ENCODE data around the gene CAMTA1. TPM values are rescaled to one million over a fixed set of nuclear protein-coding genes. Genes with fewer than 3 reads are reported as not detected.

Gene CAMTA1
- total RNA-seq, 1 experiment from 2014 or later = 69.5 TPM

DNA sequence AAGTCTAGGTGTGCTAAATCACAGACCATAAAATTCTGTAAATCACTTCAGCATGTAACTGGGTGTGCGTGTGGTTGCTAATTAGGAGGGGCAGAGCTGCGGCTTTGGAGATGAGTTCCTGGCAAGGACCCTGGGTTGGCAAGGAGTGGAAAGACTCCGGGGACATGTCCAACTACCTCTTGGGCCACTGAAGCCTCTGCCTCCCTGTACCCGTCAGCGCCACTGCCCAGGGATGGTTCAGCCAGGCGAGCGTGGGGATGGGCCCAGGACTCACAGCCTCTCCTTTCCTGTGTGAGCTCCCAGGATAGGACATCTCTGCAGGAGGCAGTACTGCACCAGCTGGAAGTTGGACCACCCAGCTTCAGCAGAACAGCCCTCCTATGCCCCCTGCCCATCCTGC lies 599.4 kb downstream of the CAMTA1 start:
- Histone ChIP-seq H3K27me3 (ENCODE audit: insufficient read depth, low read length) (no peaks in the 10 kb centered on the region), H3K4me2 (ENCODE audit: low read length) (no peak overlapping the region), H3K4me1 (ENCODE audit: control insufficient read depth in 1 of 2, insufficient read depth in 2 of 2, low read length in 2 of 2) (peaks cover 8 to 12% of the 10 kb centered on the region in 2 experiments; a peak in 2 of 4 replicates), H3K9me2 (ENCODE audit: insufficient read depth) (no peaks in the 10 kb centered on the region), H3K36me3 (ENCODE audit: control insufficient read depth in 1 of 2, insufficient read depth in 2 of 2, low read length in 2 of 2) (no peaks in the 10 kb centered on the region), H3K9ac (ENCODE audit: low read length) (no peak overlapping the region), H3K27ac (ENCODE audit: low read depth, low read length) (no peak overlapping the region), H3K4me3 (replicated peaks in 1 of 2; ENCODE audit: low read depth in 1 of 2, low read length in 2 of 2) (no peak overlapping the region), H3K79me2 (ENCODE audit: insufficient read depth, low read length) (no peaks in the 10 kb centered on the region), H2AFZ (ENCODE audit: low read depth, low read length, poor library complexity, severe bottlenecking) (no peak overlapping the region), H4K20me1 (ENCODE audit: insufficient read depth) (no peaks in the 10 kb centered on the region), H3K9me3 (ENCODE audit: control insufficient read depth in 1 of 2, insufficient read depth in 1 of 2, low read depth in 1 of 2, low read length in 2 of 2) (no peaks in the 10 kb centered on the region)
- ATAC-seq = no peak
- TF ChIP-seq RAD21 (IDR thresholded peaks at IDR 0.05; ENCODE audit: low read depth) (no peak), SIN3A (IDR thresholded peaks at IDR 0.05; ENCODE audit: low read depth) (no peak), EZH2phosphoT487 (IDR thresholded peaks at IDR 0.05; ENCODE audit: borderline replicate concordance) (no peak), EGR1 (IDR thresholded peaks at IDR 0.05; ENCODE audit: low read depth) (no peak), SP1 (IDR thresholded peaks at IDR 0.05; ENCODE audit: low read depth) (no peak), JUND (IDR thresholded peaks at IDR 0.05) (no peak), CEBPB (IDR thresholded peaks at IDR 0.05; ENCODE audit: low read depth) (no peak), ZNF274 (IDR thresholded peaks at IDR 0.05; ENCODE audit: low read depth, low read length) (no peak), ZFX (IDR thresholded peaks at IDR 0.05) (no peak), YY1 (IDR thresholded peaks at IDR 0.05; ENCODE audit: extremely low read depth, insufficient replicate concordance, low read depth, low read length) (no peak), POLR2AphosphoS5 (IDR thresholded peaks at IDR 0.05; ENCODE audit: low read depth, low read length) (no peak), FOSL1 (IDR thresholded peaks at IDR 0.05; ENCODE audit: low read depth) (no peak), TCF7L2 (IDR thresholded peaks at IDR 0.05; ENCODE audit: borderline replicate concordance, extremely low read depth, insufficient read depth, insufficient read length) (no peak)
- TF ChIP-seq, protein P1, sequence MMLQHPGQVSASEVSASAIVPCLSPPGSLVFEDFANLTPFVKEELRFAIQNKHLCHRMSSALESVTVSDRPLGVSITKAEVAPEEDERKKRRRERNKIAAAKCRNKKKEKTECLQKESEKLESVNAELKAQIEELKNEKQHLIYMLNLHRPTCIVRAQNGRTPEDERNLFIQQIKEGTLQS (IDR thresholded peaks at IDR 0.05) = no peak
- TF ChIP-seq, protein P2, sequence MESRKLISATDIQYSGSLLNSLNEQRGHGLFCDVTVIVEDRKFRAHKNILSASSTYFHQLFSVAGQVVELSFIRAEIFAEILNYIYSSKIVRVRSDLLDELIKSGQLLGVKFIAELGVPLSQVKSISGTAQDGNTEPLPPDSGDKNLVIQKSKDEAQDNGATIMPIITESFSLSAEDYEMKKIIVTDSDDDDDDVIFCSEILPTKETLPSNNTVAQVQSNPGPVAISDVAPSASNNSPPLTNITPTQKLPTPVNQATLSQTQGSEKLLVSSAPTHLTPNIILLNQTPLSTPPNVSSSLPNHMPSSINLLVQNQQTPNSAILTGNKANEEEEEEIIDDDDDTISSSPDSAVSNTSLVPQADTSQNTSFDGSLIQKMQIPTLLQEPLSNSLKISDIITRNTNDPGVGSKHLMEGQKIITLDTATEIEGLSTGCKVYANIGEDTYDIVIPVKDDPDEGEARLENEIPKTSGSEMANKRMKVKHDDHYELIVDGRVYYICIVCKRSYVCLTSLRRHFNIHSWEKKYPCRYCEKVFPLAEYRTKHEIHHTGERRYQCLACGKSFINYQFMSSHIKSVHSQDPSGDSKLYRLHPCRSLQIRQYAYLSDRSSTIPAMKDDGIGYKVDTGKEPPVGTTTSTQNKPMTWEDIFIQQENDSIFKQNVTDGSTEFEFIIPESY (IDR thresholded peaks at IDR 0.05; ENCODE audit: extremely low read depth, insufficient replicate concordance, low read length) = no peak
- POLR2A ChIA-PET = no interaction called here
- CTCF ChIA-PET = no interaction called here
- intact Hi-C loops (cut with micrococcal nuclease) = no loop called here
- no peak for DNase-seq (ENCODE audit: low read depth, low spot score)
- BruUV-seq (replicated peaks) = no TSS peak
- RAD21 ChIA-PET (ENCODE audit: low non-redundant PET in 1 of 2, low total read pairs in 2 of 2, uncharacterized antibody in 2 of 2, unreplicated experiment in 2 of 2) = no interaction called here

Data from HCT116 (cell line).